NCI-H1092 treated with DMSO at 0.1 percent for 48 hours (cell line): ENCODE measurements around the gene TMEM217.

Source experiments
- DNase-seq: peaks from one replicate; lab custom pipeline; 2025; lab: John Stamatoyannopoulos, UW

Gene TMEM217

DNA sequence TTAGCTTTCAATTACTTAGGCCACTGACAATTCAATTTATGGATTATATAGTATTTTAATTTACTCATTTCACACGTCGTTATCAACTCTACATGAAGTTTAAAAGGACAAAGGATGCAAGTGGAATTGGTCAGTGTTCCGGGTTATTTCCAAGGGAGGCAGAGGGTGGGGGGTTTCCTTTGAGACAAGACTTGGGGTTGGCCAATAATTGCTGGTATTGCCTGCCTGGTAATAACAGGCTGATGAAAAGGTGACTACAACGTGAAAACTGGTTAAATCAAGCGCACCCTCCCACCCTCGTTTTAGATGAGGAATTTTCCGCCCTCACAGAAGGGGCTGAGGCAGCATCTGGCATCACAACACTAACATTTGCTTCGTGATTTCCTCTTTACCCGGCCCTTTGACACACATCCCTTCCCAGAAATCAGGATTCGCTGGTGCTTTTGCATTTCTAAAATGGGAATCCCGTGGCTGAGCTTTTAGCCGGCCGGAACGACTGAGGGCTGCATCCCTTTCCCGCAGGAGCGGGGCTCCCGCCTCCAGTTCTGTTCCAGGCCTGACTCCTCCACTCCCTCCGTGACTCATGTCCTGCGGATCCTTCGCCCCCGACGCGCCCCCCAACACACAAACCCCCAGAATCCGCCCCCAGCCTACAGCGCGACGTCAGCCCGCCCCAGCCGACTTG, 89.0 kb downstream of the TMEM217 start:
- DNase-seq = peak; percentile 71

DNA sequence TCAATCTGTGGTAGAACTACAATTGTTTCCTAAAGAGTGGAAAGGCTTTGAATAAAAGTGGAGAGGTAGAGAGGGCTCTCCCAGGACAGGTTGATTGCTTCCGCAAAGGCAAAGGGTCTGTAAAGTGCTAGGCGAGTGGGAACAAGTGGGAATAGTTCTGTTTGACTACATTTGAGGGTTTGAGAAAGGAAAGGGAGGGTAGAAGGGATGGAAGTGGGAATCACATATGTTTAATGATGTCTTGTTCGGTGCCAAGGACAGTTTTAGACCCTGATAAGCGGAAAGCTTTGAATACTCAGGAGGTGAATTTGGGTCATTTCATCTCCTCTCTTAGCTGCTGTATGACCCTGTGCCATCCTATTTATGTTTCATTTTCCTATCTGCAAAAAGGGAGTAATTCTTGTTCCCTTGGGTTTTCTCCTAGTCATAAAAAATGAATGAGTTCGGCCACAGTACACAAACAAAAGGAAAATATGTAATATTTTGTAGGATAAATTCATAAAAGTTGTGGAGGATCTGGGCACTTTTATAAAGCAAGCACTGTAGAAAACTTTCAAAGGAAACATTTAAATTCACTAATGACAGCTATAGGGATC, 89.7 kb downstream of the TMEM217 start:
- peak; percentile 12 for DNase-seq

DNA sequence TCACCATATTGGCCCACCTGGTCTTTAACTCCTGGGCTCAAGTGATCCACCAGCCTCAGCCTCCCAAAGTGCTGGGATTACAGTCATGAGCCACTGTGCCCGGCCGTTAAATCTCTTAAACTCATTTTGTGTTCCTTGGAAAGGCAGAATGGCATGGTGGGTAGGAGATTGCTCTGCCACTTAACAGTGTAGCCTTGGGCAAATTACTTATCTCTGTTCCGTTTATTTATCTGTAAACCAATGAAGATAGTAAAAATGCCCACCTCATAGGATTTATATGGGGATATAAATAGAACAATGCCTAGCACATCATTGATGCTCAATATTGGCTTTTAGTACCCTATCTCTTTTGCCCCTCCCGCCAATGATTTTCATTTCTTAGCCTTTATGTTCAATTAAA, 95.2 kb downstream of the TMEM217 start:
- DNase-seq = no peak
